Common myeloid progenitor, CD34-positive (primary cell): Measurements from ENCODE around the gene NOP14.

ENCODE experiments used
- CTCF ChIA-PET: fragments of 350-600 bp; sonication (Branson Sonifier 250); formaldehyde crosslinking; loops from one replicate; lab custom pipeline; 2021; ENCODE audit warnings: antibody characterized with exemption; lab: Charles Lee
- POLR2A ChIA-PET: fragments of 350-600 bp; sonication (Branson Sonifier 250); formaldehyde crosslinking; loops from one replicate; lab custom pipeline; 2021; ENCODE audit warnings: antibody characterized with exemption; lab: Charles Lee
- DNase-seq, 3 donors: peaks; one replicate each; pipeline versions ENCODE4 v3.0.0 to v3.0.0-alpha.2; 2013
- H3K27ac ChIP-seq, 2 experiments: 1 replicate in 1 of 2; 2 replicates in 1 of 2; pipeline ENCODE4 v1.7.0; 2013; ENCODE audit warnings: inconsistent platforms in 2 of 2, low read length in 2 of 2, mild to moderate bottlenecking in 2 of 2, low read depth in 1 of 2, moderate library complexity in 1 of 2; ENCODE audit not compliant: severe bottlenecking in 2 of 2, insufficient read depth in 1 of 2, poor library complexity in 1 of 2
- H3K27me3 ChIP-seq, 5 experiments: replicated peaks in 2 of 5; 1 replicate in 3 of 5; 2 replicates in 2 of 5; pipeline versions ENCODE4 v1.6.1 to v1.7.0; 2013; ENCODE audit warnings: low read length in 4 of 5, mild to moderate bottlenecking in 2 of 5, moderate library complexity in 2 of 5, inconsistent platforms in 1 of 5; ENCODE audit not compliant: insufficient read depth in 5 of 5, control insufficient read depth in 4 of 5
- H3K36me3 ChIP-seq, 4 experiments: 1 replicate in 2 of 4; 2 replicates in 2 of 4; pipeline versions ENCODE4 v1.6.1 to v1.7.0; 2013; ENCODE audit warnings: low read length in 3 of 4, control low read depth in 1 of 4, mild to moderate bottlenecking in 1 of 4; ENCODE audit not compliant: control insufficient read depth in 4 of 4, insufficient read depth in 4 of 4
- H3K4me1 ChIP-seq, 4 experiments: 1 replicate in 3 of 4; 2 replicates in 1 of 4; pipeline versions ENCODE4 v1.6.1 to v1.7.1; 2013; ENCODE audit warnings: low read length in 3 of 4, mild to moderate bottlenecking in 3 of 4, control low read depth in 1 of 4, inconsistent platforms in 1 of 4, moderate library complexity in 1 of 4; ENCODE audit not compliant: control insufficient read depth in 4 of 4, insufficient read depth in 4 of 4; ENCODE audit errors: control extremely low read depth in 1 of 4
- H3K4me3 ChIP-seq, 7 experiments: 1 replicate in 4 of 7; 2 replicates in 3 of 7; pipeline versions ENCODE4 v1.5.1 to v1.7.0; 2013; ENCODE audit warnings: mild to moderate bottlenecking in 7 of 7, low read length in 6 of 7, moderate library complexity in 6 of 7, inconsistent platforms in 2 of 7, low read depth in 2 of 7, control low read depth in 1 of 7; ENCODE audit not compliant: insufficient read depth in 4 of 7, control insufficient read depth in 1 of 7; ENCODE audit errors: extremely low read depth in 1 of 7
- H3K9me3 ChIP-seq, 5 experiments: 1 replicate in 4 of 5; 2 replicates in 1 of 5; pipeline versions ENCODE4 v1.6.1 to v1.7.1; 2013; ENCODE audit warnings: low read length in 4 of 5, mild to moderate bottlenecking in 2 of 5, inconsistent platforms in 1 of 5, low read depth in 1 of 5, moderate library complexity in 1 of 5; ENCODE audit not compliant: control insufficient read depth in 4 of 5, insufficient read depth in 2 of 5; ENCODE audit errors: control extremely low read depth in 1 of 5
- WGBS: methylation state at CpG from one replicate; pipeline ENCODE4 v1.1.5; 2013; ENCODE audit not compliant: insufficient coverage; 5-methylcytosine and 5-hydroxymethylcytosine counted together

NOP14 gene

GRCh38 chr4:2942532-2943363 is 20.5 kb downstream of the NOP14 start:
- POLR2A ChIA-PET: no interaction called here
- Histone ChIP-seq H3K4me1 (no peaks in the 10 kb centered on the region), H3K36me3 (peaks cover 10 to 95% (median 83%) of the 10 kb centered on the region in 4 experiments), H3K9me3 (no peaks in the 10 kb centered on the region), H3K27ac (no peak overlapping the region), H3K4me3 (no peak overlapping the region), H3K27me3 (no peaks in the 10 kb centered on the region)
- 91% methylated on average over 27 of the region's 31 CpGs for WGBS
- CTCF ChIA-PET: interaction anchor here (0.7 to 3.2 kb wide), 3 partner anchors 7 to 19 kb away, joined by 4 to 17 read pairs (median 10); no protein-coding TSS in a partner anchor
- DNase-seq: no peak

- H3K4me1 ChIP-seq: no peaks in the 10 kb centered on the region
- peaks cover 9 to 95% (median 82%) of the 10 kb centered on the region in 4 experiments for H3K36me3 ChIP-seq
- DNase-seq: no peak
- ChIA-PET CTCF (no interaction called here), POLR2A (no interaction called here)
- H3K4me3 ChIP-seq: no peak overlapping the region
- H3K27me3 ChIP-seq: no peaks in the 10 kb centered on the region
- 97% methylated on average over 21 of the region's 21 CpGs for WGBS
- no peaks in the 10 kb centered on the region for H3K9me3 ChIP-seq
- H3K27ac ChIP-seq: no peak overlapping the region
These were observed 21.1 kb downstream of the NOP14 start for GRCh38 chr4:2942037-2942531.

- 99% methylated on average over 22 of the region's 24 CpGs for WGBS
- no peak overlapping the region for H3K4me3 ChIP-seq
- ChIA-PET CTCF (interaction anchor here (0.9 kb wide), 2 partner anchors 10 to 21 kb away, joined by 3 read pairs; no protein-coding TSS in a partner anchor), POLR2A (no interaction called here)
- no peaks in the 10 kb centered on the region for H3K27me3 ChIP-seq
- peaks cover 0 to 2% (median under 1%) of the 10 kb centered on the region in 4 experiments for H3K4me1 ChIP-seq
- H3K36me3 ChIP-seq: peaks cover 7 to 93% (median 78%) of the 10 kb centered on the region in 4 experiments
- no peaks in the 10 kb centered on the region for H3K9me3 ChIP-seq
- H3K27ac ChIP-seq: no peak overlapping the region
- DNase-seq: no peak
These were observed 21.8 kb downstream of the NOP14 start for GRCh38 chr4:2941138-2942036.

GRCh38 chr4:2940267-2941137 is 22.7 kb downstream of the NOP14 start:
- 95% methylated on average over 27 of the region's 29 CpGs for WGBS
- peaks cover 5 to 10% (median 9%) of the 10 kb centered on the region in 4 experiments for H3K4me1 ChIP-seq
- no peaks in the 10 kb centered on the region for H3K27me3 ChIP-seq
- no peaks in the 10 kb centered on the region for H3K9me3 ChIP-seq
- H3K27ac ChIP-seq: no peak overlapping the region
- H3K36me3 ChIP-seq: peaks cover 6 to 87% (median 71%) of the 10 kb centered on the region in 4 experiments
- POLR2A ChIA-PET: no interaction called here
- no peak for DNase-seq
- H3K4me3 ChIP-seq: no peak overlapping the region
- CTCF ChIA-PET: interaction anchor here (0.9 kb wide), 2 partner anchors 11 to 22 kb away, joined by 3 read pairs; no protein-coding TSS in a partner anchor

GRCh38 chr4:2939383-2940243 is 23.6 kb downstream of the NOP14 start:
- Histone ChIP-seq H3K27ac (no peak overlapping the region), H3K27me3 (no peaks in the 10 kb centered on the region), H3K4me1 (peaks cover 6 to 17% (median 13%) of the 10 kb centered on the region in 4 experiments), H3K9me3 (no peaks in the 10 kb centered on the region), H3K36me3 (peaks cover 4 to 78% (median 62%) of the 10 kb centered on the region in 4 experiments), H3K4me3 (no peak overlapping the region)
- ChIA-PET CTCF (interaction anchor here (0.8 kb wide), 1 partner anchor 14 kb away, joined by 3 read pairs; no protein-coding TSS in a partner anchor), POLR2A (no interaction called here)
- DNase-seq: no peak
- 96% methylated on average over 27 of the region's 30 CpGs for WGBS
